GM12891 (cell line): Measurements from ENCODE around the gene CSNK1G1.

Experiments used
- PAX5 ChIP-seq: IDR thresholded peaks from 2 replicates; pipeline ENCODE4 v1.6.1; 2011; ENCODE audit warnings: low read length, moderate library complexity, mild to moderate bottlenecking; ENCODE audit not compliant: insufficient read depth, severe bottlenecking
- POLR2A ChIP-seq: IDR thresholded peaks from 2 replicates; pipeline ENCODE4 v1.6.1; 2011; ENCODE audit warnings: low read depth, low read length, control low read depth
- POLR2AphosphoS5 ChIP-seq: IDR thresholded peaks from 2 replicates; pipeline ENCODE4 v1.6.1; 2011; ENCODE audit warnings: low read depth, low read length, control low read depth
- POU2F2 ChIP-seq: IDR thresholded peaks from 2 replicates; pipeline ENCODE4 v1.6.1; 2011; ENCODE audit warnings: low read depth, mild to moderate bottlenecking, control low read depth, low read length, moderate library complexity
- SPI1 ChIP-seq: IDR thresholded peaks from 2 replicates; pipeline ENCODE4 v1.6.1; 2011; ENCODE audit warnings: low read depth, low read length, control low read depth
- TAF1 ChIP-seq: IDR thresholded peaks from 2 replicates; pipeline ENCODE4 v1.6.1; 2011; ENCODE audit warnings: low read depth, low read length, control low read depth

DNA sequence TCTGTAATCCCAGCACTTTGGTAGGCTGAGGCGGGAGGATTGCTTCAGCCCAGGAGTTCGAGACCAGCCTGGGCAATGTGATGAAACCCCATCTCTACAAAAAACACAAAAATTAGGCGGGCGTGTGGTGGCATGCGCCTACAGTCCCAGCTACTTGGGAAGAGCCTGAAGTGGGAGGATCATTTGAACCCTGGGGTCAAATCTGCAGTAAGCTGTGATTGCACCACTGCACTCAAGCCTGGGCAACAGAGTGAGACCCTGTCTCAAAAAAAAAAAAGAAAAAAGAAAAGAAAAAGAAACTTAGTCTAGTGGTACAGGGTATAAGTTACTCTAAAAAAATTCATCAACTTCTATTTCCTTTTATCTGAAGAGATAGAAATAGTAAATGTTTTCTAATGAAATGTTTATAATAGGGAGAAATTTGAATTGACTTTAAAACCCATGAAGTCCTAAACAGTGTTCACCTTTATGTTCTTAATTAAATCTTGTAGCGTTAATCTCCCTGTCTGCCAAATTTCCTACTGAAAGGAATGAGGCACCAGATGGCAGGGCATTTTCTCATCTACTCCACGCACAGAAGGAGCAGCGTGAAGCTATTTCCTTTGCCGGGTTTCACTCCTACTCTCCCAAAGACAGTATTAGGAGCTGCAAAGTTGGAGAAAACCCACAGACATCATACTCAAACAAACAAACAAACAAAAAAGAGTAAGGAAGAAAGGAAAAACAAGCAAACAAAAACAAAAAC is 23.4 kb upstream of the CSNK1G1 start:
- no peak for TF ChIP-seq SPI1
- no peak for TF ChIP-seq POLR2AphosphoS5
- TF ChIP-seq POLR2A, result no peak
- TF ChIP-seq TAF1, result no peak
- TF ChIP-seq POU2F2, result no peak
- TF ChIP-seq PAX5, result no peak
